HL-60/S4 treated with phorbol 12-myristate 13-acetate at 8.2 ng/mL for 4 days and 3 days (cell line): ENCODE data around the gene ARL15.

Experiments used
- in situ Hi-C: fragments of 300-500 bp; cut with MboI; formaldehyde crosslinking; loops from 2 replicates; pipeline ENCODE4 v1.15.0; 2022; ENCODE audit warnings: low sequenced_read_pairs

Gene ARL15

DNA sequence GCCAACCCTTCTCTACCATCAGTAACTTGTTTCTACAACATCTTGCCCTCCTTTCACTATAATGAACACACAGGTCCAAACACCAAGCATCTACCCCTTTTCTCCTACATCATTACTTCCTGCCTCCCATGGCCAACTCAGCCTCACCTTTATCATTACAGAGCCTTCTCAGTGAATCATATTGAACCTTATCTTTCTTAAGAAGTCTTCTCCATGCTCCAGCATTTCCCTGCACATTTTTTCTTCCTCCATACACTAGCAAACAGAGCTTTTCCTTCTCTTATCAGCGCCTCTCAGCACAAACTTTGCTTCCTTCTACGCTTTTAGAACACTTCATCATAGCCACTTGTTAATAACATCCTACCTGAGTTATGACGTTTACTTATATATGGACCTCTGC, 148.2 kb downstream of the ARL15 start:
- in situ Hi-C loops = no loop called here

DNA sequence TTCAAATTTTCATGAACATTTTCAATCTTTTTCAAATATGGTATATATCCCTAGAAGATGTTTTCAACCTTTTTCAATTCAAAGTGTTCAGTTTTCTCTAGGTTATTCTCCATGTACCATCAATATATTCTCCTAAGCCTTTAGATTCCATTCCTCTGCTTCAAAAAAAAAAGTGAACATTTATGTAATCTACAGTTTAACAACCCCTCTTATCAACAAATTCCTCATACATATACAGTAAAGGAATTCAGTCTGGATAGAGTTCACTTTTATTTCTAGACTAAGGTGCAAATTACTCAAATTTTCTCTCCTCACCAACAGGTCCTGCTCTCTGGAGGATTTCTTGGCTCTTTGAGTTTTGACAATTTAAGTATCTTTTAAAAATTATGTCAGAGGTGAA, 150.0 kb downstream of the ARL15 start:
- in situ Hi-C loops = no loop called here

- in situ Hi-C loops = no loop called here
Measured at GRCh38 chr5:54159893-54160195, 150.5 kb downstream of the ARL15 start.

- in situ Hi-C loops = no loop called here
Measured at GRCh38 chr5:54159153-54159892, 151.1 kb downstream of the ARL15 start.

DNA sequence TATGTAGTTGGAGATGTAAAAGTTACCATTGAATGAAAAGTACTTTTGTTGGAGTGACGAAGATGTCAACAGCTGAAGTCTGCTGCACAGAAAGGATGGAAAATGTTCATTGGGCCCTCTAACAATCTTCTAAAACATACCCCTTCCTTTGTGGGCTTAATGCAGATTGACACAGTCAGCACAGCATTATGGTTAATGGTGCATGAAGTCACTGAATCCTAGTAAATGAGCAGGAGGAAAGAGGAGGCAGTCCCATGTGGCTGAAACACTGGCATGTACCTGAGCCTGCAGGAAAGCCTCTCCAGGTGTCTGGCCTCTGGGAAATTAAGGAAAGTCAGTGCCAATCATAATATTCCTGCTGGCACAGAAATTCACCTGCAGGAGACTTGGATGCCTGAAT, 153.8 kb downstream of the ARL15 start:
- in situ Hi-C loops = no loop called here

DNA sequence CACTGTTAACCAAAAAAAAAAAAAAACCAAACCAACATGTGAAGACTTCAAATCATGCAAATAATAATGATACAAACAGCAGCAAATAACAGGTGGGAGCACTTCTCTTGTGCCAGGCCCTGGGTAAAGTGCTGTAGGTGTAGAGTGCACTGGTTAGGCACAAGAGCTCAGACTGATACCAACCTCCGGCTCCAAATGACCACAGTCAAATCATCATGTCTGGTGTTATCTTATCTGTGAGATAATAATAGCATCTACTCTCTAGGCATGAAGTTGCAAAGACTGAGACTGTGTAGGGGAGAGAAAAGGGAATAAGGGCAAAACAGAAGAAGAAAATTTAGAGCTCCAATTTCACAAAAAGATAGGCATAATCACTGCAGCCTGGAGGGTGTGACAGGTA, 159.5 kb downstream of the ARL15 start:
- in situ Hi-C loops = no loop called here

DNA sequence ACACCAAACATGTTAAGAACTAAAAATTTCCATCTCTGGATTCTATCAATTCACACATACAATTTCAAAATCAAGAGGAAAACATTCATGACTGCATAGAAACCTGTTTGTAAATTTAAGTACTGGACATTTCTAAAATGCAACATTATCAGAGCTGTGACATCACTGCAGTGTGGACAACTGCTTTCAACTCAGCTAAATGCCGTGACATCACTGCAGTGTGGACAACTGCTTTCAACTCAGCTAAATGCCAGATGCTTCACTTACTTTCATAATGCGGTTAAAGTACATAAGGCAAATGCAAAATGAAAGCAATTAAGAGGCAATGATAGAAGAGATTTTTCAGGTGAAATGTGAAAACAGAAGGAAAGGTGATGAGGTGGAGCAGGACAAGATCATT, 161.5 kb downstream of the ARL15 start:
- in situ Hi-C loops = no loop called here

DNA sequence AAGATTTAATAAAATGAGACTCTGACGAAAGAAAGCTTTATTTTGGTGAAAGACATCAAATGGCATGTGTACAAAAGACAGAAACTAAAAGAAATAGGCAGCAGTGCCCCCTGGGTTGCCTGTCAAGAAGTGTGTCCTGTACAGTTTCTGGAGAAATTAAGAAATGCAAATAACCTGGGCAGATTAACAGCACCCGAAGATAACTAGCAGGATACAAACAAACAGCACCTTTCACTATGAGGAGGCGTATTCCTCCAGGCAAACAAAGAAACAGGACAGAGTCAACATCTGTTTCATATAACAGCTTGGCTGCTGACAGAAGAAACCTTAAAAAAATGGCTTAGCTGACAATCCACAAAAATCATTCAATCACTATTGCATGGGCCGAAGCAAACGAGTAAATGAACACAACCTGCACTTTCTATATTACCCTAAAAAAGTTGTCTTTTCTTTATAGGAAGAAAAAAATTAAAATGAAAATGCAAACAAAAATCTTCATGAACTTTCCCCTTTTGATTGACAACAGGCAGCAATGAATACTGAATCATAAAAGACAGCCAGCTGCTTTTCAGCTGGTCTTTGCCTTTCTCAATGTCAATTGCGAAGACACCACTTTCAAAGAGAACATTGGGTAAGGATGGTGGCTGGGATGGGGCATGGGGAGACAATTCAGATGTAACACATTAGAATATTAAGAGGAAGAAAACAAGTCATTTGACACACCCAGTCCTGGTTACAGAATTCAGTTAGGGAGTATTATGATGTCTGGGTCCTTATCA, 162.1 kb downstream of the ARL15 start:
- in situ Hi-C loops = no loop called here

DNA sequence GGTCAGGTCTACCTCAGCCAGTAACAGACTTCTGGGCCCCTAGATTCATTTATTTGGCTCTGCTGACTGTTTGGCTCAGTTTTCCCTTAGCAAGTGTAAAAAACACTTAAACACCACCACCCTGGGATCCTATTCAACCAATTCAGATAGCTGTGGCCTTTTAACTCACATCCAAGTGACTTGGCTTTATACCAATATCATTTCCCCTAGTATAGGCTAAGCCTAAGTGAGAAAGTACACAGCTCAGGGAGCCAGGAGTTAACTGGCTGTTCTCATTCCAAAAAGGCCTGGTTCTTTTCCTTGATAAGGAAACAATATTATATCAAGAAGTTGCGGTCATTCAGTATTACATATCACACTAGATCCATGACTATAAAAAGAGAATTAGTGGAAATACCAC, 163.5 kb downstream of the ARL15 start:
- in situ Hi-C loops = no loop called here

- in situ Hi-C loops = no loop called here
Measured at GRCh38 chr5:54146390-54146789, 164.0 kb downstream of the ARL15 start.

DNA sequence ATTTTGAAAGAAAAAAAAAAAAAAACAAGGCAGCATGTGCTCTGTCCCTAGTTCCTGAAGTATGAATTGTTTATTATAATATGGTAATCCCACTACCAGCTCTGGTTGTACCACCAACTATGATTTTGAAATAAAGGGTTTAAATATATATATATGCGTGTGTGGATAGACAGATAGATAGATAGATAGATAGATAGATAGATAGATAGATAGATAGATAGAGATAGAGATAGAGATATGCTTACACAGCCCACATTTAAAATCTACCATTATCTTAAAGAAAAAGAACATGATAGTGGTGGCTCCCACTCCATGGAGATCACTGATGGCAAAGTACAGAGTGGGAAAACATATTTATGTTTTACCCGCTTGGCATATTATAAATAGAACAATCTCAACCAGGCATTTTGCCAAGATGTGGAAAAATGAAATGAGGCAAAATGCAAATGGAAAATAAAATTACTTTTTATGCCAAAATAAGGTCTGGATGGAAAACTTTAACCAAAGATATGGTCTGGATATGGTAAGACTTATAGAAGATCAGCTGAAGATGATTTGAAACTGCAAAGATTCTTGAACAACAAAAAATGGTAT, 170.0 kb downstream of the ARL15 start:
- in situ Hi-C loops = no loop called here

- in situ Hi-C loops = no loop called here
Measured at GRCh38 chr5:54136516-54137440, 173.6 kb downstream of the ARL15 start.

GRCh38 chr5:54135042-54135441, 175.3 kb downstream of the ARL15 start:
- in situ Hi-C loops = no loop called here

DNA sequence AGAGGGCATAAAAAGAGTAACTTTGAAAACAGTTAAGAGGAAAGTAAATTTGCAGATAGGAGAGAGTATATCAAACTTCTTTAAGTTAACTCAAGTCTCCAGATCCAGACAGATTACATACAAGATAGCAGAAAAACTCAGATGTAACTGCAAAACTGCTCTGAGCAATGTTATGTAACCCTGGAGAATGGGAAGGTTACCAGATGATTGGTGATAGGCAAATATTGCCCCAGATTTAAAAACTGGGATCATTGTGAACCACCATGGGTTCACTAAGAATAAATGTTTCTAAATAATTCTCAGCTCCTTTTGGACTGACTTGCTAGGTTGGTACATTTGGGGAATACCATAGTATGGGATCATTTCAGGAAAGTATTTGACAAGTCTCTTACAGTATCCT, 176.5 kb downstream of the ARL15 start:
- in situ Hi-C loops = no loop called here

DNA sequence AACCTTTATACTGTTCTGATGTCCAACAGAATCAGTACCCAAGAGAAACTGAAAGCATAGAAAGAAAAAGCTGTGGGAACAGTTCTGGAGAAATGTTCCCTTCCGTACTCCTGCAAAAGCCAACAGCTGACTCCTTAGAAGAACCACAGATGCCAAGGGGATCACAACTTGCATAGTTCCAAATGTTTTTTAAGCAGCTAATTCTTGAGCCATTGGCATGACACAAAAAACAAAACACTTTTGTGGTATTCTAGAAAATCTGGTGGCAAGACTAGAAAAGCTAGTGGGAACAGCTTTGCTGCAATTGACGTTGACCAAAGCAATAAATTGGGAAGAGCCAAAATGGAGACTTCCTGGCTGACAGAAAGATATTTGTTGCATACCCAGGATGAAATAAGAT, 189.9 kb downstream of the ARL15 start:
- in situ Hi-C loops = no loop called here

GRCh38 chr5:54117957-54118356, 192.4 kb downstream of the ARL15 start:
- in situ Hi-C loops = no loop called here

DNA sequence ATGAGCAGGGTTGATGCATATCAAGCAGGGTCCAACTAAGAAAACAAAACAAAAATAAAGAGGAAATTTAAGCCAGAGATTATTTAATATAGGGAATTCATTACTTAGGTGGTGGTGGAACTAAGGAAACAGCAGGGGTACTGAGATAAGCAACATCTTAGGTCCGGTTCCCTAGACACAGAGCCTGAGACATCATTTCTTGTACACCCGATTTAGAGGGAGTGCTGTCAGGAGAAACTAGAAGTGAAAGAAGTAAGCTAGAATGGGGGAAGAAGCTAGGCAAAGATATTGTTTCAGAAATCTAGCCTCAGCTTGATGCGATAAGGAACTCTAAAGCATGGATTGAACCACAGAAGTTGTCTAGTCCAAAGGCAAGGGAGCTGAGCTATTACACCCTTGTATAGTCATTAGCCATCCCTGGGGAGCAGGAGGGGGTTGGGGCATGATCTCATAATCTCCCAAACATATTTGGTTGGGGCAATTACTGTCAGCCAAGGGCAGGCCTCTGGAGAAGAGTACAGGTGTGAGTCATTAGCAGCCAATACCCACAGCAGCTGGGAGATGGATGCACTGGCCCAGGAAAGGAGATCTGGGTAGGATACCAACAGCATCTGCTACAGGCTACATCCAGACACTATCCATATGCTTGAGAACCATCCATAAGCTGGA, 194.5 kb downstream of the ARL15 start:
- in situ Hi-C loops = no loop called here

- in situ Hi-C loops = no loop called here
Measured at GRCh38 chr5:54113060-54113459, 197.3 kb downstream of the ARL15 start.

GRCh38 chr5:54109626-54110330, 200.6 kb downstream of the ARL15 start:
- in situ Hi-C loops = no loop called here

DNA sequence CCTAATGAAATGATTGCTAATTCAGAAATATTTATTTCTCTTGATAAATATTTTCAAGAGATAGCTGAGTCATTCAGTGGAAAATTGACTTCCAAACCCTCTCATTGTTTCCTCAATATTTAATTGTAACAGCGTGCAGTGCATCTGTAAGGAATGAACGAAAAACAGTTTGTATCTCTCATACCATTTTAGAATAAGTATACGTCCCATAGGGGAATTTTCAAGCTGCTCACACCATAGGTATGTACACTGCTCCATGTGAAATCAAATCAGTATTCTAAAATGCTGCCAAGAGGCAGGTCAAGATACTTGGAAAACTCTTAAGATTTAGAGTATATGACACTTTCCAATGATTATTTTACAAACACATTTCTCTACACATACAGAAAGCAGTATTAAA, 202.2 kb downstream of the ARL15 start:
- in situ Hi-C loops = no loop called here
